Left forelimb (tissue), 1 donor: ENCODE results near the gene RNF180.
"Not testable (repeated sequence)": the region's sequence is repeated elsewhere in the genome, so short reads cannot be mapped to it uniquely, and the experiment has no call there.

Experiments used
- DNase-seq: peaks from one replicate; pipeline ENCODE4 v3.0.0-alpha.2; 2018; ENCODE audit warnings: low spot score

Gene RNF180

DNA sequence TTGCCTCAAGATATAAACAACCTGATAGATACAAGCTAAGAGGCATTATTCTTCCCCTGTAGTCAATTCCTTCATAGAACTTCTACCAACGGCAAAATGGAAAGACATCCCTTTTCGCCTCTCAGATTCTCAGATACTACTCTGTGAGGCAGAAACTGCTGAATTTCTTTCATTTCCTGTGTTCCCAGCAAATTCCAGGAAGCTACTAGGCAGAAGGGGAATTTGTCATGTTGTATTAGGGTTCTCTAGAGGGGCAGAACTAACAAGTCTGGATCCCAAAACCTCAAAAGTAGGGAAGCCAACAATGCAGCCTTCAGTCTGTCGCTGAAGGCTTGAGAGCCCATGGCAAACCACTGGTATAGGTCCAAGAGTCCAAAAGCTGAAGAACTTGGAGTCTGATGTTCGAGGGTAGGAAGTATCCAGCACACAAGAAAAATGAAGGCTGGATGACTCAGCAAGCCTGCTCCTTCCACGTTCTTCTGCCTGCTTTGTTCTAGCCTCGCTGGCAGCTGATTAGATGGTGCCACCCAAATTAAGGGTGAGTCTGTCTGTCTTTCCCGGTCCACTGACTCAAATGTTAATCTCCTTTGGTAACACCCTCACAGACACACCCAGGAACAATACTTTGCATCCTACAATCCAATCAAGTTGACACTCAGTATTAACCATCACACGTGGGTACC lies 15.2 kb downstream of the RNF180 start:
- no peak for DNase-seq

DNA sequence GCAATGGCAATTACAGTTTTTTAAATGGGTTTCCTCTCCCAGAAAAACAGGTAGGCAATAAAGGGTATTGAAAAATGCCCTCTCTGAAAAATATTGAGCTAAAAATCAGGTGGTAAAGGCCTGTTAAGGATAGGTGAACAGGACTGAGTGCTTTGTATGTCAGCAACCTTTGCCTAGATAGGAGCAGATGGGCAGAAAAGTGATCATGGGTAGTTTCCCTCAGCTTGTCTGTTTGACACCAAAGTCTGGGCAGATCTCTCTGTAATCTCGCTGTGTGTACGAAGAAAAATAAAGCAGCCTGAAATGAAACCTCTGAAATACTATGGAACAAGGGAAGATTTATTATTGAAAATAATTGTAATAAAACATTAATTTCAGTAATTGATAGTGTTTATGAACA lies 15.8 kb downstream of the RNF180 start:
- DNase-seq: no peak

DNA sequence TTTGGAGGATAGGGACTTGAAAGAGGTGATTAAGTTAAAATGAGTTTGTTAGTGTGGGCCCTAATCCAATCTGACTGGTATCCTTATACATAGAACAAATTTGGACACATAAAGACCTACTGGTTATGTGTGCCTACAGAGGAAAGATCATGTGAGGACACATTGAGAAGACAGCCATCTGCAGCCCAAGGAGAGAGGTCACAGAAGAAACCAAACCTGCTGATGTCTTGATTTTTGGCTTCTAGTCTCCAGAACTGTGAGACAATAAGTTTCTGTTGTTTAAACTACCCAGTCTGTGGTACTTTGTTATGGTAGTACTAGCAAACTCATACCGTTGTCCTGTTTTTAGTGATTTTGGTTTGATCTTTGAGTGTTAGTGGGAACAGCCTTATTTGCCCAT lies 18.3 kb downstream of the RNF180 start:
- no peak for DNase-seq

DNA sequence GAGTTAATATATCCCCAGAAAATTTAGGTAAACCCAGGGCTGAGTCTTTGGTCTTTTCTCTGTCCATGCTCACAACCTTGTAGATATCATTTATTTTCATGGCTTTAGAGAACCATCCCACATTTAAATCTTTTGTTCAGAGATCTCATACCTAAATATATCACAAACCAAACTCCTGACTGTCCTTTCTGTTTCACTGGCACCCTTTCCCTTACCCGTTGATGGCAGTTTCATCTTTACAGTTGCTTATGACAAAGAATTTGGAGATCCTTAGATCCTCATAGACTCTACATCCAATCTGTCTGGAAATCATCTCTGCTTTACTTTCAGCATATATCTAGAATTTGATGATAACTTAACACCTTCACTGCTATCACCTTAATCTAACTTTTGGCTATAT lies 19.2 kb downstream of the RNF180 start:
- DNase-seq: no peak

DNA sequence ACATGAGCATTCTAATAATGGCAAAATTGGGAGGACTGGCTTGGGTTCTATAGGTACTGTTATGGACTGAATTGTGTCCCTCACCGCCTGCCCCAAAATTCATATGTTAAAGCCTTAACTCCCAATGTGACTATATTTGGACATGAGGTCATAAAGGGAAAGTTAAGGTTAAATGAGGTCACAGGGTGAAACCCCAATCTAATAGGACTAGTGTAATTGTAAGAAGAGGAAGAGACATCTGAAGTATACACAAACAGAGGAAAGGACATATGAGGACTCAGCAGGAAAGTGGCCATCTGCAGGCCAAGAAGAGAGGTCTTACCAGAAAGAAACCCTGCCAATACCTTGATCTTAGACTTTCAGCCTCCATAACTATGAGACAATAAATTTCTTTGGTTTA lies 23.1 kb downstream of the RNF180 start:
- no peak for DNase-seq

DNA sequence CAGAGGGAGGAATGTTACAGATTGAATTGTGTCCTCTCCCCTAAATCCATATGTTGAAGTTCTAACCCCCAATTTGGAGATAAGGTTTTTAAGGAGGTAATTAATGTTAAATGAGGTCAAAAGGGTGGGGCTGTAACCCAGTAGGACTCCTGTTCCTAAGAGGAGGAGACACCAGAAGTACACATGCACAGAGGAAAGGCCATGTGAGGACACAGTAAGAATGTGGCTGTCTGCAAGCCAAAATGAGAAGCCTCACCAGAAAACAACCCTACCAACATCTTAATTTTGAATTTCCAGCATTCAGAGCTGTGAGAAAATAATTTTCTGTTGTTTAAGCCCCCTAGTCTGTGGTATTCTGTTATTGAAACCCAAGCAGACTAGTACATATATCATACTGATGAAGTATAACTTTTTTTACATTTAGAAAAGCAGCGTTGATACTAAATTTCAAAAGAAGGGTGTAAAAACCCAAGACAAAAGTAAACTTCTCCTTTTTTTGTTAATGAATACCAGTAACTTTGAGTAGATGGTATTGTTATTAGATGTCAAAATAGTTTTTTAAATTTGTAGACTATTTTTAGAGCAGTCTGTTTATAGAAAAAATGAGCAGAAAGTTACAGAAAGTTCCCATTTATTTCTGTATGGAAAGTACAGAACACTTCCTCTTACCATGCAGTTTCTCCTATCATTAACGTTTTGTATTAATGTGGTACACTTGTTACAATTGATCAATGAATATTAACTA lies 25.1 kb downstream of the RNF180 start:
- no peak for DNase-seq

DNA sequence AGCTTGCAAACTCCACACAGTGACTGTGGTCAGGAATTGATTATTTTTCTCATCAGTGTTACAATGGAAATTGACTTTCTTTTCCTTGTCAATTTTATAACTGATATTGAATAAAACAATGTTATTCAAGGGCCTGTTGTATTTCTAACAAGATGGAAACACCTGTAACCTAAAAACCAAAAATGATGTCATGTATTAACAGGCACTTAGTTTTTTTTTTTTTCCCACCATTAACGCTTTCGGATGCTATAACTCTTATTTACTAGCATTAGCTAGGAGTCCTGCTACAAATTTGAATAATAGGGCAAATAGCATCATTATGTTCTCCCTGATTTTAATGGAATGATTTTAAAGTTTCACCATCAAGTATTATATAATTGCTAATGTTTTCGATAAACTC lies 30.3 kb downstream of the RNF180 start:
- DNase-seq: no peak

DNA sequence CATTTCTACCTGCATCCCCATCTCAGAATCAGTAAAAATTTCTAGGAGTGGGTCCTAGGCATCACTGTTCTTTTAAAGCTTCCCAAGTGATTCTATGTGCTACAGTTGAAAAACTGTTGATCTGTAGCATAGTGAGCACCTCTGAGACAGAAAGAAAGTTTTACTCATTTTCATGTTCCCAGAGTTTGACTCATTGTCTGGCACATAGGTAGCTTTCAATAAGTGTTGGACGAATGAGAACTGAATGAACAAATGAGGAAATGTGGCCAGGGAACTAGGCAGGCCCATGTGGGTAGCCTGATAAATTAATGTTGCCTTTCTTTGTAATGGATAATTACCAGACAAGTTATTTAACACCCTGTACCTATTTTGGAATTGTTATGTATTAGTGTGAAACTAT lies 33.8 kb downstream of the RNF180 start:
- no peak for DNase-seq

DNA sequence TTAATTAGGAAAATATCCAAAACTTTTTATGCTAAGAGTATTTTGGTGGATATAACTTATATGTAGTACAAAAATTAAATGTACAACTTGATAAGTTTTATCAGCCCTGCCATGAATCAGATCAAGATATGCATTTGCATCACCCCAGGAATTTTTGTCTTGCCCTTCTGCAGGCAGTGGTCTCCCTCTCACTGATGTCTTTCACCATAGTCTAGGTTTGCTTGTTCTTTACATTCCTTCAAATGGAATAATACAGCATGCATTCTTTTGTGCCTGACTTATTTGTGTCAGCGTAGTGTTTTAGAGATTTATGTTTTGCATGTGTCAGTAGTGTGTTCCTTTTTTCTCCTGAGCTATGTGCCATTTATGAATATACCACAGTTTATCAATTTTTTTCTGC lies 36.4 kb downstream of the RNF180 start:
- no peak for DNase-seq

DNA sequence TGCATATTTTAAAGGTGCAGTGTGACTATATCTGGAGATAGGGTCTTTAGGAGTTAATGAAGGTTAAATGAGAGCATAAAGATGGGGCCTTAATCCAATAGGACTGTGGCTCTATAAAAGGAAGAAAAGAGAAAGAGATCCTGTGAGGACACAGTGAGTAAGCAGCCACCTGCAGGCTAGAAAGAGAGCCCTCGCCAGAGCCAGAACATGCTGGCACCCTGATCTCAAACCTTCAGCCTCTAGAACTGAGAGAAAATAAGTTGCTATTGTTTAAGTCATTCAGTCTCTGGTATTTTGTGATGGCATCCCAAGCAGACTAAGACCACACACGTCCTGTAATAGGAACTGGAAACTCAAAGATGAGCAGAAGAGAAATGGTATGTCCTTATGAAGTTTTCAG lies 41.0 kb downstream of the RNF180 start:
- DNase-seq: no peak

DNA sequence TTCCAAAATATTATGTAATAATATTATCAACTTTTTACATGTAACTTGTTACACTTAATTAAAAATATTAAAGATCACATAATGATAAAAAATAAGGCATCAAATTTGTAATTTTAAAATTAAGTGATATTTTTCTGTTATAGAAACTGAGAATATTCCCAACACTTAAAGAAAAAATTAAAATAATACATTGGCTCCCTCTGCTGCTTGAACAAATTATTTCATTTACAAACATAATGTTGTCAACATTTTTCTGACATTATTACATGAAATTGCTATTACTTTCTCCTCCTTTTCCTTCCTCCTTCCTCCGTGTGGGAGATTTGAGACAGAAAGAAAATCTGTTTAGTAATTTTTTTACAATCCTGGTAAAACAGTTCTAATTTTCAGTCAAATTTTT lies 42.3 kb downstream of the RNF180 start:
- DNase-seq: no peak

DNA sequence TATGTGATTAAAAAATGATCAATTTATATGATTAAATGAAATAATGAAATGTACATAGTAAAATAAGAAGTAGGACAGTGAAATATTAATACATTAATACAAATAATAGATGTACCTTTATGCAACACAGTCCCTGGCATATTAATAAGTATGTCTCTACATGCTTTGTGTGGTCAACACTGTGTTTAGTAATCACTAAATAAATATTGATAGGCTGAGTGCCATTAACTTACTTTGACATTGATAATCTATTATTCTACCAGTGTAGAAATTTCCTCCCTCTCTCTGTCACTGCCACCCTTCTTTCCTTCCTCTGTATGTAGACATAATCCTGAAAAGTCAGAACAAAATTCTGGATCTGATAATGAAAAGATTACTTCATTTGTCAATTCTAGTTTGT lies 43.7 kb downstream of the RNF180 start:
- no peak for DNase-seq

DNA sequence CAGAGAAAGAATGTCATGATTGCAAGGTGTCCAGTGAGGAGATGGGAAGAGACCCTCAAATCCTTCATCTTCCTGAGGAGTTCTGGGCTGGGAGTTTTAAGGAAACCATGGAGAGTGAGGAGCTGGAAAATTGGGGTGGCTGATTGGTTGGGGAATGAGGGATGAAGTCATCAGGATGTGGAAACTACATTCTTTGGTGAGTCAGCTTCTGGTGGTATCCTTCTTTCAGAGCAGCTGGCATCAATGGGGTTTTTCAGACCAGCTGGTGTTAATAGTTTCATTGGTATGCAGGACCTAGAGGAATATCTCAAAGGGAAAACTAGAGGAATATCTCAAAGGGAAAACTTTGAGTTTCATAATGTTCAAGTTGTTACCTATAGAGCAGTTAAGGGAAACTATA lies 45.2 kb downstream of the RNF180 start:
- DNase-seq: no peak

DNA sequence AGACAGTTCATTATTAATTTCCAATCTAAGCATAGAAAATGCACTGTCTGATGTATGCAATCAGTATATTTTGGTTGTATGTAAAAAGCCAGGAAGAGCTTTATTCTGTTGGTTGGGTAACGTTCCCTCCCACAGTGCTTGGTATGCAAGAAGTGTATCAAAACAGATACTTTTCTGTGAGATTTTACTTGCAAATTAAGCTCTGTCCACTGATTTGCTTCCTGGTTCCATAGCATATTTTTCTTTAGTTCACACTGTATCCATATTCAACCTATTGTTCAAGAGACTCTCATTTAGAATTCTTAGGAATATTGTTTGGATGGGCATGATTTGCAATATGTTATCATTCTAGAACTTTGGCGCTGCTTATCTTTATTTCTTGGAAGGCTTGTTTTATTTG lies 47.4 kb downstream of the RNF180 start:
- DNase-seq: no peak

DNA sequence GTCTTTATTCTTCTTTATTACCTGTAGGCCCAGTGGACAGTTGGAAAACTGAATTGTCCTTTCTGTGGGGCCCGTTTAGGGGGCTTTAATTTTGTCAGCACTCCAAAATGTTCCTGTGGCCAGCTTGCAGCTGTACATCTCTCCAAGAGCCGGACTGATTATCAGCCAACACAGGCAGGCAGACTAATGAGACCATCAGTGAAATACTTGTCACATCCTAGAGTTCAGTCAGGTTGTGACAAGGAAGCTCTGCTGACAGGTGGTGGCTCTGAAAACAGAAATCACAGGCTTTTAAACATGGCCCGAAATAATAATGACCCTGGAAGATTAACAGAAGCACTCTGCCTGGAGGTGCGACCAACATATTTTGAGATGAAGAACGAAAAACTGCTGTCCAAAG lies 47.9 kb downstream of the RNF180 start:
- DNase-seq: no peak

DNA sequence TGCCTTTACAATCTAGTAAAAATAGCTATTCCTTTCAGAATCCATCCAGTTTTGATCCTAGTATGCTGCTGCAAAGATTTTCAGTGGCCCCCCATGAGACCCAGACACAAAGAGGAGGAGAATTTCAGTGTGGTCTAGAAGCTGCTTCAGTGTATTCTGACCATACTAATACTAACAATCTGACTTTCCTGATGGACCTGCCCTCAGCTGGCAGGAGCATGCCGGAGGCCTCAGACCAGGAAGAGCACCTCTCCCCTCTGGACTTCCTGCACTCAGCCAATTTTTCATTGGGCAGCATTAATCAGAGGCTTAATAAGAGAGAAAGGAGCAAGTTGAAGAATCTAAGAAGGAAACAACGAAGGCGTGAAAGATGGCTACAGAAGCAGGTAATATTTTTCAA lies 48.5 kb downstream of the RNF180 start:
- DNase-seq: no peak

DNA sequence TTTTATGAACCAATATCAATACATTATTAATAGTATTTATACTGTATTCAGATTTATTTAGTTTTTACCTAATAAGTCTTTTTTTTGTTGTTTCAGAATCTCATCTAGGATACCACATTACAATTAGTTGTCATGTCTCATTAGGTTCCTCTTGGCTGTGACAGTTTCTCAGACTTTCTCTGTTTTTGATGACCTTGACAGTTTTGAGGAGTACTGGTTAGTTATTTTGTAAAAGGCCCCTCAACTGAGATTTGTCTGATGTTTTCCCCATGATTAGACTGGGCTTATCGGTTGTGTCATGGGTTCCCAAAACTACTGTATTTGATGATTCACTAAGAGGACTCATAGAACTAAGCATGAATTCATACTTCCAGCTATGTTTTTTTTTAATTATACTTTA lies 56.3 kb downstream of the RNF180 start:
- no peak for DNase-seq

DNA sequence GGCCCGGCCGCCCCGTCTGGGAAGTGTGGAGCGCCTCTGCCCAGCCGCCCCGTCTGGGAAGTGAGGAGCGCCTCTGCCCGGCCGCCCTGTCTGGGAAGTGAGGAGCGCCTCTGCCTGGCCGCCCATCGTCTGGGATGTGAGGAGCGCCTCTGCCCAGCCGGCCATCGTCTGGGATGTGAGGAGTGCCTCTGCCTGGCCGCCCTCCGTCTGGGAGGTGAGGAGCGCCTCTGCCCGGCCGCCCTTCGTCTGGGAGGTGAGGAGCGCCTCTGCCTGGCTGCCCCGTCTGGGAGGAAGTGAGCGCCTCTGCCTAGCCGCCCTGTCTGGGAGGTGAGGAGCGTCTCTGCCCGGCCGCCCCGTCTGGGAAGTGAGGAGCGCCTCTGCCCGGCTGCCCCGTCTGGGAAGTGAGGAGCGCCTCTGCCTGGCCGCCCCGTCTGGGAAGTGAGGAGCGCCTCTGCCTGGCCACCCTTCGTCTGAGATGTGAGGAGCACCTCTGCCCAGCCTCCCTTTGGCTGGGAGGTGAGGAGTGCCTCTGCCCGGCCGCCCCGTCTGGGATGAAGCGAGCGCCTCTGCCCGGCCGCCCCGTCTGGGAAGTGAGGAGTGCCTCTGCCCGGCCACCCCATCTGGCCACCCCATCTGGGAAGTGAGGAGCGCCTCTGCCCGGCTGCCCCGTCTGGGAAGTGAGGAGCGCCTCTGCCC lies 59.8 kb downstream of the RNF180 start:
- DNase-seq: not testable (repeated sequence)

DNA sequence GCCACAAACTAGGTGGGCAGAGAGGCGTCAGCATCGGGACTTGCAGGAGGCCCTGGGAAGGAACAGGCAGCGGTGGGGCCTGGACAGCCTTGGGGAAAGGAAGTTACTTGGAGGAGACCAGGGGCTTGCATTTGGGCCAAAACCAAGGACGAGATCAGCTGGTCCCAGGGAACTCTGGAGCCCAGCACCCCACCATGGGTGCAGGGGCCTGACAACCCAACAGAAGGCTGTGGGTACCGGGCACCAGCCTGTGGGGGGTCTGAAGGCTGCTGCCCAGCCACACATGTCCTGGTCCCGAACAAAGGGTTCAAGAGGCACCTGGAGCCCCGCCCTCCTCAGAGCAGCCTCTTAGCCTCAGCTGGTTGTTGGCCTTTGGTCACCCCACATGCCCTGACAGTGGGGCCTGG lies 61.5 kb downstream of the RNF180 start:
- not testable (repeated sequence) for DNase-seq

DNA sequence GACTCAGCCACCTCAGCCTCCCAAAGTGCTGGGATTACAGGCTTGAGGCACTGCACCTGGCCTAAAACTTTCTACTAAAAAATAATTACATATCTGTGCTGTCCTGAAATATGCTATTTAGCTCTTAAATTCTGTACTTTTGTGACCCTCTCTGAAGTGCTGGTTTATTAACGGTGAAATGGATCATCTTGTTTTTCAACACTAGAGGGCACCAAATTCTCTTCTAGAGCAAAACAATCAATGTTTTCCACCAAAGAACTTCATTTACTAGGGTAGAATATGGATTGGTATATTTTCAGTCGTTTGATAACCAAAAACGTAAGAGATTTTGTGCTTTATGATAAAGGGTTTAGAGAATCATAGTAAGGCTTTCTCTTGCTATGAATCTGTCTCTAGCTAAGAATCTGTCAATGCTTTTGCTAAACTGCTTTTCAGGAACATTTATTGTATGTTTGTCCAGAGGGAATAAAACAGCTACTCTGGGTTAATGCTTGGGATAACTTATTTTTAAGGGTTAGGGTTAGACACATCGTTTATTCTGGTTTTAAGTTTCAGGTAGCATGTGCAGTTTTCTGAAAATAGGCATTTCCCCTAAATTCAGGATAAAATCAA lies 63.6 kb downstream of the RNF180 start:
- DNase-seq: no peak

DNA sequence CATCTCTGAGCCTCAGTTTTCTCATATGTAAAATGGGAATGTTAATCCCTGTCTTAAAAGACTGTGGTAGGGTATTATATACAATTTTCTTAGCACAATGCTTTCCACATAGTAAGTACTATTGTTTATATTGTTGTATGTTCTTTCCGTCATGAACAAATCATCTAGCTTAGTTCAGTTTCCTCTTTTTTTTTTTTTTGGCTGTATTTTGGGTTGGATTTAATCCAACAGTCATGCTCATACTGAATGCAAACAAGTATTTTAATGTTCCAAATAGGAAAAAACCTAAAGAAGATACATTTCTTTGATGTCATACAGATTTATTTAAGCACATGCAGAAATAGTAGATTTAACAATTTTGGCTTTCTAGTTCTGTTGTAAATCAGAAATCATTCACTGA lies 95.1 kb downstream of the RNF180 start:
- no peak for DNase-seq

DNA sequence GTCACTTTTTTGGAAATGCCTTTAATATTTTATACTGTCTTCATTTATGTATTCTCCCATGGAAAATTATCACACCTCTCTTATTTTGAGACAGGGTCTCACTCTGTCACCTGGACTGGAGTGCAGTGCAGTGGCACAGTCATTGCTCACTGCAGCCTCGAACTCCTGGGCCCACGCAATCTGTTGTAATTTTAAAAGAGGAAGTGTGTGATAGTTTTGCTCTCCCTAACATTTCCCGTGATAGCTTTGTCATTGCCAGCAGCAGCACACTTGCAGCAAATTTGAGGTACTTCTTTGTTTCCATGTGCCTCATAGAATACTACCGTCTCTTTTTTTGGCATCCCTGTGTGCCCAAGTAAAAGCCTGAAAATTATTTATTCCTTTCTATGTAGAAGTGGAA lies 103.5 kb downstream of the RNF180 start:
- no peak for DNase-seq

DNA sequence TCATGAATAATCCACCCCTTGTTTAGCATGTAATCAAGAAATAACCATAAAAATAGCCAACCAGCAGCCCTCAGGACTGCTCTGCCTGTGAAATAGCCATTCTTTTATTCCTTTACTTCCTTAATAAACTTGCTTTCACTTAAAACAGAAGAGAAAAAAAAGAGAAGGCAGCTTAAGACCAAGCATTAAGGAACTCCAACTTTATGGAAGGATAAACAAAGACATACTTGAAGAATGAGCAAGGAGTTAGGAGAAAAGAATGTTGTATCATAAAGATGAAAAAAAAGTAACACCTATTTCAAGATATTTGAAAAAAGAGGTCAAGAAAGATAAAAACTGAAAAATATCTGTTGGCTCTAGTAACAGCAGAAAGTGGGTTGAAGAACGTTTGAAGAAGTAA lies 107.6 kb downstream of the RNF180 start:
- no peak for DNase-seq
